GM12891 (cell line): ENCODE results near the gene SURF6.

ENCODE experiments used
- PAX5 ChIP-seq: IDR thresholded peaks from 2 replicates; pipeline ENCODE4 v1.6.1; 2011; ENCODE audit warnings: low read length, moderate library complexity, mild to moderate bottlenecking; ENCODE audit not compliant: insufficient read depth, severe bottlenecking
- POLR2A ChIP-seq: IDR thresholded peaks from 2 replicates; pipeline ENCODE4 v1.6.1; 2011; ENCODE audit warnings: low read depth, low read length, control low read depth
- POLR2AphosphoS5 ChIP-seq: IDR thresholded peaks from 2 replicates; pipeline ENCODE4 v1.6.1; 2011; ENCODE audit warnings: low read depth, low read length, control low read depth
- POU2F2 ChIP-seq: IDR thresholded peaks from 2 replicates; pipeline ENCODE4 v1.6.1; 2011; ENCODE audit warnings: low read depth, mild to moderate bottlenecking, control low read depth, low read length, moderate library complexity
- SPI1 ChIP-seq: IDR thresholded peaks from 2 replicates; pipeline ENCODE4 v1.6.1; 2011; ENCODE audit warnings: low read depth, low read length, control low read depth
- TAF1 ChIP-seq: IDR thresholded peaks from 2 replicates; pipeline ENCODE4 v1.6.1; 2011; ENCODE audit warnings: low read depth, low read length, control low read depth

DNA sequence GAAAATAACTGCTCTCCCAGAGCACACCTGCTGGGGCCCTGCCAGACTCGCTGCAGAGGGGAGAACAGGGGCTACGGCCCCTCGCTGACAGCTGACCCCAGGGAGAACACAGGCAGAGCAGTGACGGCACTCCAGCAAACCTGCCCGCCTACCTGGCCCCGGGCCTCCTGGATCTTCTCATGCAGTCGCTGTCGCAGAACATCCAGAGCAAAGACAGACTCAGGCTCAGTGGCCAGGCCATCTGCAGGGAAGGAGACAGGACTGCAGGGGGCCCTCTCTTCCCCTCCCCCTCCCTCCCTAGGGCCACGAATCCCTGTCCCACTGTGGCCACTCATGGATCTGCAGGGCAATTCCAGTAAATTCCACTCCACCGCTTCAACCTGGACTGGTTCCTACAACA is 2.4 kb downstream of the SURF6 start:
- no peak for TF ChIP-seq POLR2A
- no peak for TF ChIP-seq TAF1
- TF ChIP-seq POLR2AphosphoS5: no peak
- no peak for TF ChIP-seq SPI1
- TF ChIP-seq POU2F2: no peak
- TF ChIP-seq PAX5: no peak
